GM19043 (cell line): Measurements from ENCODE around the gene NAT8L.
A peak's percentile ranks its signal among the peaks of the same experiment; 100 is the strongest.
"Not testable (repeated sequence)": the region's sequence is repeated elsewhere in the genome, so short reads cannot be mapped to it uniquely, and the experiment has no call there.

Experiments
- ATAC-seq: cut with Tn5 transposase; IDR thresholded peaks from one replicate; pipeline ENCODE4 v1.9.1; 2021; ENCODE audit warnings: low read depth; ENCODE audit not compliant: unreplicated experiment

The NAT8L gene, protein sequence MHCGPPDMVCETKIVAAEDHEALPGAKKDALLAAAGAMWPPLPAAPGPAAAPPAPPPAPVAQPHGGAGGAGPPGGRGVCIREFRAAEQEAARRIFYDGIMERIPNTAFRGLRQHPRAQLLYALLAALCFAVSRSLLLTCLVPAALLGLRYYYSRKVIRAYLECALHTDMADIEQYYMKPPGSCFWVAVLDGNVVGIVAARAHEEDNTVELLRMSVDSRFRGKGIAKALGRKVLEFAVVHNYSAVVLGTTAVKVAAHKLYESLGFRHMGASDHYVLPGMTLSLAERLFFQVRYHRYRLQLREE

GRCh38 chr4:2059046-2059725 is at the start of gene NAT8L:
TSS of gene NAT8L (plus strand) at chr4:2059327. CDS start at chr4:2059512, 185 bp downstream.
- ATAC-seq, result no peak

DNA sequence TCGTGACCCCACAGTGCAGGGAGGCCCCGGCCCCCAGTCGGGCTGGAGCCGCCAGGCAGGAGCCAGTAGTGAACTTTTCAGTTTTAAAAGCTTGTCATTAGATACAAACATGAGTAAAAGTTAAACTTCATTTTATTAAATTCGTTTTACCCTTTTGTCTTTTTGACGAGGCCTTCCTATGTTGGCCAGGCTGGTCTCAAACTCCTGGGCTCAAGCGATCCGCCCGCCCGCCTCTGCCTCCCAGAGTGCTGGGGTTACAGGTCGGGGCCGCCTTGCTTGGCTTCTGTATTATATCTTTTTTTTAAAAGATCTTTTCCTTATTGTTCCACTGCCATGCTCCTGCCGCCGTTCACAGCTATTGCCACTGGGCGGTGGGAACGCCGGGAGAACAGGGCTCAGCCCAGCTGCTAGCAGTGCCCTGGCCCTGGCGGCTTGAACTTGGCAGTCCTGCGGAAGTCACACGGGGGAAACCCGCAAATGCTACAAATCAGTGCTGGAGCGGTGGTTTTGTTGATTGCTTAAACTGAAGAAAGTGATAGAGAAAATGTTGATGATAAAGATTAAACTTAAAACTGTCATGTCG is 49.4 kb upstream of the NAT8L start:
- no peak for ATAC-seq

DNA sequence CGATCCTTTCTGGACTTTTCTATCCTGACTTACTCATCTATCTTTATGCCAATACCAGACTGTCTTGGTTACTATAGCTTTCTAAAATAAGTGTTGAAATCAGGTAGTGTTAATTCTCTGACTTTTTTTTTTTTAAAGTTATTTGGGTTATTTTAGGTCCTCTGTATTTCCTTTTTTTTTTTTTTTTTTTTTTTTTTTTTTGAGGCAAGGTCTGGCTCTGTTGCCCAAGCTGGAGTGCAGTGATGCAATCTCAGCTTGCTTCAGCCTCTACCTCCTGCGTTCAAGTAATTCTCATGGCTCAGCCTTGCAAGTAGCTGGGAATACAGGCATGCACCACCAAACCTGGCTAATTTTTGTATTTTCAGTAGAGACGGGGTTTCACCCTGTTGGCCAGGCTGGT is 47.5 kb upstream of the NAT8L start:
- no peak for ATAC-seq

DNA sequence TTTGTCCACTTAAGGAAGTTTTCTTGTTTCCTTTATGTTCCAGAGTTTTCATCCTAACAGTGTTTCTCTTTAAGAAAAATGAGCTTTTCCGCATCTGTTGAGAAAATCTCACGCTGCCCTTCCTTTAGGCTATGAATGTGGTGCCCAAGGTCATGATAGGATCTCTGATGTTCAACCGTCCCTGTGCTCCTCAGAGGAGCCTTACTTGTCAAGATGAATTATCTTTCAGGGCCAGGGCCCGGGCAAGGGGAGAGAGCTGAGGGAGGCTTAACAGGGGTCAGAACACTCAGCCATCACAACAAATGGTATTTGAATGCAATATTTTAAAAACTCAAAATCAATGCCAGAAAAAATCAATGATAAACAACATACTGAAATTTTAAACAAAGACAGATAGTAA is 44.1 kb upstream of the NAT8L start:
- ATAC-seq, result no peak

DNA sequence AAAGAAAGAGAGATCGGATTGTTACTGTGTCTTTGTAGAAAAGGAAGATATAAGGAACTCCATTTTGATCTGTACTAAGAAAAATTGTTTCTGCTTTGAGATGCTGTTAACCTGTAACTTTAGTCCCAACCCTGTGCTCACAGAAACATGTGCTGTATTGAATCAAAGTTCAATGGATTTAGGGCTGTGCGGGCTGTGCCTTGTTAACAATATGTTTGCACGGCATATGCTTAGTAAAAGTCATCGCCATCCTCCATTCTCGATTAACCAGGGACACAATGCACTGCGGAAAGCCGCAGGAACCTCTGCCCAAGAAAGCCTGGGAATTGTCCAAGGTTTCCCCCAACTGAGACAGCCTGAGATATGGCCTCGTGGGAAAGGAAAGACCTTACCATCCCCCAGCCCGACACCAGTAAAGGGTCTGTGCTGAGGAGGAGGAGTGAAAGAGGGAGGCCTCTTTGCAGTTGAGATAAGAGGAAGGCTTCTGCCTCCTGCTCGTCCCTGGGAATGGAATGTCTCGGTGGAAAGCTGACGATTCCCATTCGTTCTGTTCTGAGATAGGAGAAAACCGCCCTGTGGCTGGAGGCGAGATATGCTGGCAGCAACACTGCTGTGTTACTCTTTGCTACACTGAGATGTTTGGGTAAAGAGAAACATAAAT is 37.6 kb upstream of the NAT8L start:
- not testable (repeated sequence) for ATAC-seq

GRCh38 chr4:2024683-2025082 is 34.4 kb upstream of the NAT8L start:
- ATAC-seq, result no peak

DNA sequence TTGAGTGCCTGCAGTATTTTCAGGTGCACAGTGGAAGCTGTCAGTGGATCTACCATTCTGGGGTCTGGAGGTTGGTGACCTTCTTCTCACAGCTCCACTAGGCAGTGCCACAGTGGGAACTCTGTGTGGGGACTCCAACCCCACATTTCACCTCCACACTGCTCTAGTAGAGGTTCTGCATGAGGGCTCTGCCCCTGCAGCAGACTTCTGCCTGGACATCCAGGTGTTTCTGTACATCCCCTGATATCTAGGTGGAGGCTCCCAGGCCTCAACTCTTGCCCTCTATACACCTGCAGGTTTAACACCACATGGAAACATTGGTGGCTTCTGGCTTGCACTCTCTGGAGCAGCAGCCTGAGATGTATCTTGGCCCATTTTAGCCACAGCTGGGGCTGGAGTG is 33.3 kb upstream of the NAT8L start:
- ATAC-seq, result no peak

DNA sequence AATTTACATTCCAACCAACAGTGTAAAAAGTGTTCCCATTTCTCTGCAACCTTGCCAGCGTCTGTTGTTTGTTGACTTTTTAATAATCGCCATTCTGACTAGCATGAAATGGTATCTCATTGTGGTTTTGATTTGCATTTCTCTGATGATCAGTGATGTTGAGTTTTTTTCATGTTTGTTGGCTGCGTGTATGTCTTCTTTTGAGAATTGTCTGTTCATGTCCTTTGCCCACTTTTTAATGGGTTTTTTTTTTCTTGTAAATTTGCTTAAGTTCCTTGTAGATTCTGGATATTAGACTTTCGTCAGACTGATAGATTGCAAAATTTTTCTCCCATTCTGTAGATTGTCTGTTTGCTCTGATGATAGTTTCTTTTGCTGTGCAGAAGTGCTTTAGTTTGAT is 32.0 kb upstream of the NAT8L start:
- not testable (repeated sequence) for ATAC-seq

DNA sequence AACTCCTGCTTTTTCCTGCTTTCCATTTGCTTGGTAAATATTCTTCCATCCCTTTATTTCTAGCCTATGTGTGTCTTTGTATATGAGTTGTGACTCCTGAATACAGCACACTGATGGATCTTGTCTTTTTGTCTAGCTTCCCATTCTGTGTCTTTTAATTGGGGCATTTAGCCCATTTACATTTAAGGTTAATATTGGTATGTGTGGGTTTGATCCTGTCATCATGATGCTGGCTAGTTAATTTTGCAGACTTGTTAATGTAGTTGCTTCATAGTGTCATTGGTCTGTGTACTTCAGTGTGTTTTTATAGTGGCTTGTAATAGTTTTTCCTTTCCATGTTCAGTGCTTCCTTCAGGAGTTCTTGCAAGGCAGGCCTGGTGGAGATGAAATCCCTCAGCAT is 28.0 kb upstream of the NAT8L start:
- ATAC-seq, result not testable (repeated sequence)

DNA sequence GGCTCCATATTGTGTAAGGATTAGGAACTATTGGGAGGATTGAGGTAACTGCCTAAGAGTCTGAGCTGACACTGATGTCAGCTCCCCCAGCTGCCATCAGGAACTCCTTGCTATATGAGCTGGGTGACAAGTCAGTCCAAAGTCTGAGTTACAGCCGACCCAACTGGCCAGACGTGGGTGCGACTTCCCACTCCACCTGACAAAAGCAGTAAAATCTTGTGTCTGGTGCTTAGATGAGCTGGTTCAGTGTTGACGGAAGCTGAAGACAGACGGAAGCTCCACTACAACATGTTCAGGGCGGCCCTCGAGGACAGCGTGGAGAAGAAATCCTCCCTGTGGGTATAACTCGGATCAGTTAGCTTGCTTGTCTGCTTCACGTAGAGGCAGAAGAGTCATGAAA is 22.8 kb upstream of the NAT8L start:
- ATAC-seq, result no peak

DNA sequence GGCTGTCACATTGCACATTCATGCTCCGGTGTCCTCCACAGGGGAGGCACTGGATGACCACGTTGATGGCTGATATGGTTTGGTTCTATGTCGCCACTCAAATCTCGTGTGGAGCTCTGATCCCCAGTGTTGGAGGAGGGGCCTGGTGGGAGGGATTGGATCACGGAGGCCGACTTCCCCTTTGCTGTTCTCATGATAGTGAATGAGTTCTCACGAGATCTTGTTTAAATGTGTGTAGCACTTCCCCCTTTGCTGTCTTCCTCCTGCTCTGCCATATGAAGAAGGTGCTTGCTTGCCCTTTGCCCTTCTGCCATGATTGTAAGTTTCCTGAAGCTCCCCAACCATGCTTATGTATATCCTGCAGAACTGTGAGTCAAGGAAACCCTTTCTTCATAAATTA is 22.3 kb upstream of the NAT8L start:
- ATAC-seq, result no peak

DNA sequence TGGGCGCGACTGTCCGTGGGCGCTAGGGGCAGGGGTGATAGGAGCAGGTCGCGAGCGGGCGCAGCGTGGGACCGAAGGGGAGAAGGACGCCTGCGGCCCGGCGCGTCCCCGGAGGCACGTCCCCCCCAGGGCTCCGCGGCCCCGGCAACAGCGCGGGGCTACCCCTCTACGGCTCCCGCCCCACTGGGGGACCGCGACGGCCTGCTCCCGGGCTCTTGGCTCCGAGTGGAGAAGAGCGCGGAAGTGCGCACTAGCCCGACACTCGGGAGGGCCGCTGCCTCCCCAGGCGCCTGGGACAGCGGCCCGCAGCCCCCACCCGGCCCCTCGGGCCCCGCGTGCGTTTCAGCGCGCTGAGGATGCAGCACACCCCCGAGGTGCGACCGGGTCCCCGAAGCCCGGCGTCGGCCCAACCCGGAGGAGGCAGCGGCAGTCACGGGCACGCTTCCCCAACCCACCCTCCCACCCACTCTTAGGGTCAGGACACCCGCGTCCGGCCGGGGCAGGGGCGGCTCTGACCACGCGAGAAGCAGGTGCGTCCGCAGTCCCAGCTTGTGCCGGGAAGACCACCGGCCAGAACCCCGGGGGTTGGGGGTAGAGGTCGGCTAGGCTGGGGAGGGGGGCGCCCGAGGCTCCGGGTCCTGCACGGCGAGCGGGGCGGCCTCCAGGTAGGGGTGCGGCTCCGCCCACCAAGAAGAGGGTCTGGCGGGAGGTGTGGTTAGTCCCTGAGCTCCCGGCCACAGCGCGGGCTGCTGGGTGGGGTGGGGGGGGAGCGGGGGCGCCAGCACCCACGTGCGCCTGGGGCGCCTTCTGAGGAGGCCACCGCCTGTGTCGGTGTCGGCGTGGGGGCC is 18.5 kb upstream of the NAT8L start:
- ATAC-seq, result no peak

DNA sequence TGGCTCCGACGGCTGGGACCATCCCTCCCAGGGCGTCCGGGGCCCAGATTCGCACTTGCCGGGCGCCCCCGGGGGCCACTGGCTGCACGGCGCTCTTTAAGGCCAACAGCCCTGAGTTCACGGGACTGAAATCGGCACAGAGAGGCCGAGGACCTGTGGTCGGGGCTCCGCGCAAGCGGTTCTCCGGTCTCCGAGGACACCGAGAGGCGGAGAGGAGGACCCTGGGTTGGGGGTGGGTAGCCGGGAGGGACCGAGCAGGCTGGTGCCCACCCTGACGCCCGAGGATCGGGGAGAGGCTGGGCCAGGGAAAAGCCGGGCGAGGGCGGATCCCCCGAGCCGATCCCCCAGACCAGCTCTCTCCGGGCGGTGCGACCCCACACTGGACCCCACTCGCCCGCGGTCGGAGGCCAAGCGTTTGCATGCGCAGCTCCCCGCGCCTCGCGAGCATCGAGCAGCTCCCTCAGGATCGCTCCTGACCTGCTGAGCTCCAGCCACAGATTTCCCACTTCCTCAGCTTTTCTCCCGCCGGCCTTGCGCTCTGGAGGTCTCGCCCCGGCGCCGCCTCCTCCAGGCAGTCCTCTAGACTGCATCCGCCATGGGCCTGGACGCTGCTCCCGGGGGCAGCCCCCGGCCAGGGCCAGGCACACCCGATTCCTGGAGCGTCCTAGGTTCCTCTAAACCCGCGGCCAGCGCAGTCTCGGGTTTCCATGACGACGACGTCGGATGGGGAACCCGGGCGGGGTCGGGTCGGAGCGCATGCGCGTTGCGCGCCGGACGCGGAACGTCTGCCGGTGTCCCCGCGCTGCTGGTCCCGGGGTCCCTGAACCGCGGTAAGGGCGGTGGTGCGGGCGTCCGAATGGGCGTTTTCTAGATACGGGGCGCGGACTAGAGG is 17.6 kb upstream of the NAT8L start:
- ATAC-seq, result peak; percentile 60

GRCh38 chr4:2042204-2042946 is 16.8 kb upstream of the NAT8L start:
- ATAC-seq, result peak; percentile 19

GRCh38 chr4:2042947-2043395 is 16.2 kb upstream of the NAT8L start:
- no peak for ATAC-seq

DNA sequence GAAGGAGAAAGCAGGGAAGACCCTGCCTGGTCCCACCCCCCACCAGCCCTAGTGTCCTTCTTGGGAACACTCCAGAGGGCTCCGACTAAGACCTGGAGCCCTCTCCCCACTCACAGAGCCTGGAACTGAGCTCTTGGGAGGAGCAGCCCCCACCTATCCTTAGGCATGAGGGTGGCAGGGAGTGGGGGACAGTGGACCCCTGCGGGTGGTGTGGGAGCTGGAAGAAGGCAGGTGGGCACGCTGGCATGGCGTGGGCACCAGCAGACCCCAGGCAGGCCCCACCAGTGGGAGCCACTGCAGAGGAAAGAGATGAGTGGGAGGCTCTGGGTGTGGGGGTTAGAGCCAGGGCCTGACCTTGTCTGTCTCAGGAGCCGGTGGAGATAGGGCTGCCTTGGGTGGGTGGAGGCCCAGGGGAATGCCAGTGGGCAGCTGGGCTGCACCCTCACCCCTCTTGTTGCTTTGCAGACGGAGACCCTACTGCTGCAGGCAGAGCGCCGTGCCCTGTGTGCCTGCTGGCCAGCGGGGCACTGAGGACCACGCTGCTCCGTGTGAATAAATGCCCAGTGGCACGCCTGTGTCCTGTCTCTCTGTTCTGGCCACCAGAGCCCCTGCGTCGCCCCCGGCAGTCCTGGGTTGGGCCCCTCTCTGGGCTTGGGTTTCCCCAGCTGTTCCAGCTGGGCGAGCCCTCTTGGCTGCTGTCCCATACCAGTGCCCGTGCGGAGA is 15.6 kb upstream of the NAT8L start:
- ATAC-seq, result no peak

DNA sequence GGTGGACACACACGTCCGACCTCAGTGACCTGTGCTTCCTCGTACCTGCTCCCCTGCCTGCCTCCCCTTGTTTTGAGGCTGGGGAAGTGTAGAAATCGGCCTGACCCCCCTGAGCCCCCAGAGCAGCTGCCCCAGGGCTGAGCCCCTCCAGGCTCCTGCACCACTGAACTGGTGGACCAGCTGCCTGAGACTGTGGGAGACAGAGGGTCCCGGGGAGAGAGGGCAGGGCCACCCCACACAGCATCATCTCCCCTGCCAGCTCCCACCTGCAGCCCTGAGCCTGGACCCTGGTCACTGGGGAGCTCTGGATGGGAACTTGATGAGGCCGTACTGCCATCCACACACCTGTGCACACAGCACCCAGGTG is 15.0 kb upstream of the NAT8L start:
- no peak for ATAC-seq
